WTC11 (cell line): ENCODE measurements around the gene STAU1. TPM values are rescaled to one million over a fixed set of nuclear protein-coding genes. Genes with fewer than 3 reads are reported as not detected.
"Not testable (repeated sequence)": the region's sequence is repeated elsewhere in the genome, so short reads cannot be mapped to it uniquely, and the experiment has no call there.

Experiments
- ATAC-seq: fragments of 200-7000 bp; cut with Tn5 transposase; 2 replicates; pipeline ENCODE4 v1.10.0; 2021; ENCODE audit warnings: mild to moderate bottlenecking, moderate library complexity
- CTCF ChIA-PET: fragments of 300-600 bp; sonication (Branson Sonifier 250); formaldehyde crosslinking; loops from one replicate; lab custom pipeline; 2021; ENCODE audit warnings: antibody characterized with exemption; lab: Charles Lee
- POLR2A ChIA-PET: fragments of 350-600 bp; sonication (Branson Sonifier 250); formaldehyde crosslinking; loops from one replicate; lab custom pipeline; 2021; ENCODE audit warnings: antibody characterized with exemption; lab: Charles Lee
- DNase-seq: peaks from one replicate; pipeline ENCODE4 v3.0.0; 2021; ENCODE audit warnings: low spot score
- H3K27ac Mint-ChIP-seq: 2 replicates; pipeline ENCODE4 v1.8.0; 2021; ENCODE audit warnings: mixed read lengths
- H3K27me3 Mint-ChIP-seq: 2 replicates; pipeline ENCODE4 v1.8.0; 2021; ENCODE audit warnings: low read depth, mild to moderate bottlenecking, moderate library complexity, mixed read lengths
- H3K36me3 Mint-ChIP-seq: 2 replicates; pipeline ENCODE4 v1.8.0; 2021; ENCODE audit warnings: mixed read lengths
- H3K4me1 Mint-ChIP-seq: 2 replicates; pipeline ENCODE4 v1.8.0; 2022; ENCODE audit warnings: mixed read lengths
- H3K4me3 Mint-ChIP-seq: 2 replicates; pipeline ENCODE4 v1.8.0; 2021; ENCODE audit warnings: mild to moderate bottlenecking, moderate library complexity, mixed read lengths
- H3K9me3 Mint-ChIP-seq: 2 replicates; pipeline ENCODE4 v1.8.0; 2021; ENCODE audit warnings: mixed read lengths
- CREM ChIP-seq: sonication (generic); formaldehyde crosslinking; IDR thresholded peaks from 2 replicates; pipeline ENCODE4 v1.8.1; 2022; ENCODE audit warnings: mild to moderate bottlenecking, missing genetic modification reagents, moderate library complexity
- GRHL2 ChIP-seq: fragments of 250-450 bp; sonication (Bioruptor Pico); IDR thresholded peaks from 2 replicates; pipeline ENCODE4 v1.8.0; 2022; ENCODE audit warnings: mild to moderate bottlenecking, moderate library complexity; ENCODE audit not compliant: insufficient replicate concordance, severe bottlenecking
- SP1 ChIP-seq: sonication (generic); formaldehyde crosslinking; conservative IDR thresholded peaks from 2 replicates; pipeline ENCODE4 v1.8.1; 2022; ENCODE audit warnings: missing genetic modification reagents
- TCF7 ChIP-seq: sonication (generic); formaldehyde crosslinking; IDR thresholded peaks from 2 replicates; pipeline ENCODE4 v1.8.0; 2022; ENCODE audit warnings: mild to moderate bottlenecking, low read depth, missing genetic modification reagents, moderate library complexity
- TEAD1 ChIP-seq: sonication (generic); formaldehyde crosslinking; IDR thresholded peaks from 2 replicates; pipeline ENCODE4 v1.8.0; 2022; ENCODE audit warnings: mild to moderate bottlenecking, missing genetic modification reagents
- TEAD4 ChIP-seq: sonication (generic); formaldehyde crosslinking; IDR thresholded peaks from 2 replicates; pipeline ENCODE4 v1.8.0; 2022; ENCODE audit warnings: mild to moderate bottlenecking, missing genetic modification reagents
- ZNF317 ChIP-seq: sonication (generic); formaldehyde crosslinking; IDR thresholded peaks from 2 replicates; pipeline ENCODE4 v1.8.1; 2023; ENCODE audit warnings: low read depth, mild to moderate bottlenecking, moderate library complexity, missing genetic modification reagents, borderline replicate concordance
- total RNA-seq: library from RNA; stranded (reverse); gene quantifications from 3 replicates; pipeline ENCODE4 v1.2.3, GENCODE V29; 2021
- TF ChIP-seq, protein P1 (sequence below): sonication (generic); formaldehyde crosslinking; IDR thresholded peaks from 2 replicates; pipeline ENCODE4 v1.8.0; 2023; ENCODE audit warnings: missing genetic modification reagents, mild to moderate bottlenecking, borderline replicate concordance
- TF ChIP-seq, protein P2 (sequence below): sonication (generic); formaldehyde crosslinking; IDR thresholded peaks from 2 replicates; pipeline ENCODE4 v1.8.1; 2023; ENCODE audit warnings: mild to moderate bottlenecking, missing genetic modification reagents, moderate library complexity
- TF ChIP-seq, protein P3 (sequence below): fragments of 250-450 bp; sonication (Bioruptor Pico); IDR thresholded peaks from 2 replicates; pipeline ENCODE4 v2.1.2; 2022; ENCODE audit warnings: mild to moderate bottlenecking, moderate library complexity

STAU1 gene
- total RNA-seq, 1 experiment from 2014 or later = 92.6 TPM

DNA sequence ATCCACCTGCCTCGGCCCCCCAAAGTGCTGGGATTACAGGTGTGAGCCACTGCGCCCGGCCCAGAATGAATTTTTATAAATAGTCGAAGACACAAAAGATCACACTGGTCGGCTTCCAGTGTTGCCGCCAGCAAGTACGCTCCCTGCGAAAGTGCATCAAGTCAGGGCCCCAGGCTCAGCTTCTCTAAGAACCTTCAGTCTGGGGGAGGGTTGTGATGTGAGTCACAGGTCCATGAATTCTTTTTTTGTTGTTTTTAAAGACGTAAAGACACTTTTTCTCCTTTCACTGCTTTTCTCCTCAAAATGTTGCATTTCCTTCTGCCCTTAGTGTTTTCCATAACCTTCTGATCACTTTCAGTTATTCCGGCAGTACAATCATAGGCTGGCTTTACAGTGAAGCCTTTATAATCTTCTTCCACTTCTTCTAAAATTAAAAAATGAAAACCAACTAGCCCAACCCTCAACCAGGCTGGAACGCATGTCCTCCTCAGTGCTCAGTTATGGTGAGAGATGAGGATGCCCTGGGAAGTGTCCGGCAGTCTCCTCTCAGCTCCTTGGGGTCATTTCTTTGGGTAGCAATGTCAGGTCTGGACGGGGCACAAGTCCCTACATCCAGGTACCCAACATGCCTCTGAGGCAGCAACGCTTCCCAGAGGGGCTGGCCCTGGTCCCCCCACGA, 75.4 kb downstream of the STAU1 start:
- H3K9me3 Mint-ChIP-seq = peaks cover 10% of the 10 kb centered on the region
- no peak overlapping the region; the same call in 1 of the 2 replicates for H3K27ac Mint-ChIP-seq
- H3K27me3 Mint-ChIP-seq = no peaks in the 10 kb centered on the region
- H3K4me1 Mint-ChIP-seq = no peaks in the 10 kb centered on the region
- TF ChIP-seq CREM (no peak), TCF7 (CRISPR knock-in tag) (no peak)
- no peak for DNase-seq
- H3K4me3 Mint-ChIP-seq = no peak overlapping the region
- ChIA-PET POLR2A (interaction anchor here (0.6 kb wide), 1 partner anchor 80 kb away, joined by 3 read pairs; no protein-coding TSS in a partner anchor), CTCF (interaction anchor here (0.7 kb wide), 1 partner anchor 91 kb away, joined by 3 read pairs; no protein-coding TSS in a partner anchor)
- no peak for ATAC-seq
- H3K36me3 Mint-ChIP-seq = peaks cover 49% of the 10 kb centered on the region

DNA sequence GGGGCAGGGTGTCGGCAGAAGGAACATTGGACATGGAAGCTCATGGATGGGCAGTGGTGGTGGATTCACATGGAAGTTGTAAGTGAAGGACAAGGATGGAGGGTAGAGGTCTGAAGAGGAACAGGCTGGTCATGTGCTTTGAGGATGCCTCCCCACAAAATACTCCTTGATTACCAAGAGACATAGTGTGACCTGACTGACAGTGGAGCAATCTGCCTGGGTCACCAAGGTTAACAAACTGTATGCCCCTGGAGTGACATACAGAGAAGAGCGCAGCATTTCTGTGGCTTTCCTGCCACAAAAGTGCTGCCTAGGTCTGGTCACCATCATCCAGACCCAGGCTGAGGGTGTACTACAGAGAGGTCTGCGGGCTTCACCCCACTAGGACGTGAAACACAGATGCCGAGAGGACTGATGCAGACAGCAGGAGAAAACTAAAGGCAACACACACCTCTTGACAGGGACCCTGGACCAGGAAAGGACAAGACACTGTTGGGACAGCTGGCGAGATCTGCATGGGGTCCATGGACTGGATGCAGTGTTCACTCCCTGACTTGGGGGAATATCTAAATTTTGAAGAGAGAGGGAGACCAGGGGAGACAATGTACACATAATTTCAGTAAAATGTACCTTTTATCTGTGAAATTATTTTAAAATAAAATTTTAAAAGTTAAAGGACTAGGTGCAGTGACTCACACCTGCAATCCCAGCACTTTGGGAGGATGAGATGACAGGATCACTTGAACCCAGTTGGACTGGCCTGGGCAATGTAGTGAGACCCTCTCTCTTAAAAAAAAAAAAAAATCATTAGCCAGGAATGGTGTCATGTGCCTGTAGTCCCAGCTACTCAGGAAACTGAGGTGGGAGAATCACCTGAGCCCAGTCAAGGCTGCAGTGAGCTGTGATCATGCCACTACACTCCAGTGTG, 77.1 kb downstream of the STAU1 start:
- peak overlapping the region; percentile 71 for H3K27ac Mint-ChIP-seq
- TF ChIP-seq CREM (no peak), TEAD1 (no peak), TEAD4 (CRISPR knock-in tag) (no peak), GRHL2 (no peak), SP1 (CRISPR knock-in tag) (no peak)
- TF ChIP-seq, all 79 proteins: peak for 0
- Mint-ChIP-seq H3K27me3 (no peaks in the 10 kb centered on the region), H3K9me3 (peaks cover 10% of the 10 kb centered on the region), H3K36me3 (peaks cover 32% of the 10 kb centered on the region), H3K4me1 (no peaks in the 10 kb centered on the region), H3K4me3 (no peak overlapping the region)
- CTCF ChIA-PET = no interaction called here
- POLR2A ChIA-PET = no interaction called here
- no peak for DNase-seq
- peak; percentile 6 for ATAC-seq

DNA sequence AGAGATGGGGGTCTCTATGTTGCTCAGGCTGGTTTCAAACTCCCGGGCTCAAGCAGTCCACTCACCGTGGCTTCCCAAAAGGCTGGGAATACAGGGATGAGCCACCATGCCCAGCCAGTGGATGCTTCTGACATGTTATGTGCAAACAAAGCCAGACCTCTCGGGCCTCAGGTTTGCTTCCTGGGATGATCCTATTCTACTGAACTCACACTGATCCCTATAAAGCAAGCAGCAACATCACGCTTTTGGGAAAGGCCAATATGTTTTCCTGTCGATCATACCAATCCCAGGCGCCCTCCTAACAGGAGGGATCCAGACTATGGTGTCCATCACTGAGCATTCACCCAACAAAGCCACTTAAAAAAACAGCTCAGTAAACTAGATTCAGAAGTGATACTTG, 81.8 kb downstream of the STAU1 start:
- H3K27me3 Mint-ChIP-seq = no peaks in the 10 kb centered on the region
- ChIA-PET POLR2A (no interaction called here), CTCF (interaction anchor here (1.0 kb wide), 1 partner anchor 111 kb away, joined by 3 read pairs; no protein-coding TSS in a partner anchor)
- peaks cover 10% of the 10 kb centered on the region for H3K9me3 Mint-ChIP-seq
- H3K4me1 Mint-ChIP-seq = peaks cover 8% of the 10 kb centered on the region
- peak overlapping the region; percentile 61 for H3K27ac Mint-ChIP-seq
- ATAC-seq (no peak), DNase-seq (no peak)
- H3K36me3 Mint-ChIP-seq = peaks cover 33% of the 10 kb centered on the region
- no peak overlapping the region for H3K4me3 Mint-ChIP-seq
- TF ChIP-seq ZNF317 (CRISPR knock-in tag) = no peak
- TF ChIP-seq, protein P1, sequence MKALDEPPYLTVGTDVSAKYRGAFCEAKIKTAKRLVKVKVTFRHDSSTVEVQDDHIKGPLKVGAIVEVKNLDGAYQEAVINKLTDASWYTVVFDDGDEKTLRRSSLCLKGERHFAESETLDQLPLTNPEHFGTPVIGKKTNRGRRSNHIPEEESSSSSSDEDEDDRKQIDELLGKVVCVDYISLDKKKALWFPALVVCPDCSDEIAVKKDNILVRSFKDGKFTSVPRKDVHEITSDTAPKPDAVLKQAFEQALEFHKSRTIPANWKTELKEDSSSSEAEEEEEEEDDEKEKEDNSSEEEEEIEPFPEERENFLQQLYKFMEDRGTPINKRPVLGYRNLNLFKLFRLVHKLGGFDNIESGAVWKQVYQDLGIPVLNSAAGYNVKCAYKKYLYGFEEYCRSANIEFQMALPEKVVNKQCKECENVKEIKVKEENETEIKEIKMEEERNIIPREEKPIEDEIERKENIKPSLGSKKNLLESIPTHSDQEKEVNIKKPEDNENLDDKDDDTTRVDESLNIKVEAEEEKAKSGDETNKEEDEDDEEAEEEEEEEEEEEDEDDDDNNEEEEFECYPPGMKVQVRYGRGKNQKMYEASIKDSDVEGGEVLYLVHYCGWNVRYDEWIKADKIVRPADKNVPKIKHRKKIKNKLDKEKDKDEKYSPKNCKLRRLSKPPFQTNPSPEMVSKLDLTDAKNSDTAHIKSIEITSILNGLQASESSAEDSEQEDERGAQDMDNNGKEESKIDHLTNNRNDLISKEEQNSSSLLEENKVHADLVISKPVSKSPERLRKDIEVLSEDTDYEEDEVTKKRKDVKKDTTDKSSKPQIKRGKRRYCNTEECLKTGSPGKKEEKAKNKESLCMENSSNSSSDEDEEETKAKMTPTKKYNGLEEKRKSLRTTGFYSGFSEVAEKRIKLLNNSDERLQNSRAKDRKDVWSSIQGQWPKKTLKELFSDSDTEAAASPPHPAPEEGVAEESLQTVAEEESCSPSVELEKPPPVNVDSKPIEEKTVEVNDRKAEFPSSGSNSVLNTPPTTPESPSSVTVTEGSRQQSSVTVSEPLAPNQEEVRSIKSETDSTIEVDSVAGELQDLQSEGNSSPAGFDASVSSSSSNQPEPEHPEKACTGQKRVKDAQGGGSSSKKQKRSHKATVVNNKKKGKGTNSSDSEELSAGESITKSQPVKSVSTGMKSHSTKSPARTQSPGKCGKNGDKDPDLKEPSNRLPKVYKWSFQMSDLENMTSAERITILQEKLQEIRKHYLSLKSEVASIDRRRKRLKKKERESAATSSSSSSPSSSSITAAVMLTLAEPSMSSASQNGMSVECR (CRISPR knock-in tag) = no peak
- TF ChIP-seq, protein P2, sequence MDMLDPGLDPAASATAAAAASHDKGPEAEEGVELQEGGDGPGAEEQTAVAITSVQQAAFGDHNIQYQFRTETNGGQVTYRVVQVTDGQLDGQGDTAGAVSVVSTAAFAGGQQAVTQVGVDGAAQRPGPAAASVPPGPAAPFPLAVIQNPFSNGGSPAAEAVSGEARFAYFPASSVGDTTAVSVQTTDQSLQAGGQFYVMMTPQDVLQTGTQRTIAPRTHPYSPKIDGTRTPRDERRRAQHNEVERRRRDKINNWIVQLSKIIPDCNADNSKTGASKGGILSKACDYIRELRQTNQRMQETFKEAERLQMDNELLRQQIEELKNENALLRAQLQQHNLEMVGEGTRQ (CRISPR knock-in tag) = no peak
- TF ChIP-seq, protein P3, sequence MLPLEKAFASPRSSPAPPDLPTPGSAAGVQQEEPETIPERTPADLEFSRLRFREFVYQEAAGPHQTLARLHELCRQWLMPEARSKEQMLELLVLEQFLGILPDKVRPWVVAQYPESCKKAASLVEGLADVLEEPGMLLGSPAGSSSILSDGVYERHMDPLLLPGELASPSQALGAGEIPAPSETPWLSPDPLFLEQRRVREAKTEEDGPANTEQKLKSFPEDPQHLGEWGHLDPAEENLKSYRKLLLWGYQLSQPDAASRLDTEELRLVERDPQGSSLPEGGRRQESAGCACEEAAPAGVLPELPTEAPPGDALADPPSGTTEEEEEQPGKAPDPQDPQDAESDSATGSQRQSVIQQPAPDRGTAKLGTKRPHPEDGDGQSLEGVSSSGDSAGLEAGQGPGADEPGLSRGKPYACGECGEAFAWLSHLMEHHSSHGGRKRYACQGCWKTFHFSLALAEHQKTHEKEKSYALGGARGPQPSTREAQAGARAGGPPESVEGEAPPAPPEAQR (CRISPR knock-in tag) = no peak

DNA sequence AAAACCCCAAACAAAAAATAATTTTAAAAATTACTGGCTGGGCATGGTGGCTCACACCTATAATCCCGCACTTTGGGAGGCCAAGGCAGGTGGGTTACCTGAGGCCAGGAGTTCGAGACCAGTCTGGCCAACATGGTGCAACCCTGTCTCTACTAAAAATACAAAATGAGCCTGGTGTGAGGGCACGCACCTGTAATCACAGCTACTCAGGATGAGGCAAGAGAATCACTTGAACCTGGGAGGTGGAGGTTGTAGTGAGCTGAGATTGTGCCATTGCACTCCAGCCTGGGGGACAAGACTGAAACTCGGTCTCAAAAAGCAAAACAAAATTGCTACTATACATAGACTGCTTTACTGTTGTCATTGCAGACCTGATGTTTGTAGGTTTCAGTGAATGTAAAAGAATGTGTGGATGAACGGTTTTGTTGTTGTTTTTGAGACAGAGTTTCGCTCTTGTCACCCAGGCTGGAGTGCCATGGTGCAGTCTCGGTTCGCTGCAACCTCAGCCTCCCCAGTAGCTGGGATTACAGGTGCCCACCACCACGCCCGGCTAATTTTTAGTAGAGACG, 83.1 kb downstream of the STAU1 start:
- peaks cover 42% of the 10 kb centered on the region for H3K36me3 Mint-ChIP-seq
- POLR2A ChIA-PET = interaction anchor here (1.2 kb wide), 1 partner anchor 12 kb away, joined by 3 read pairs; no protein-coding TSS in a partner anchor
- H3K4me3 Mint-ChIP-seq, H3K4me1 Mint-ChIP-seq, ATAC-seq, H3K27me3 Mint-ChIP-seq, CTCF ChIA-PET, DNase-seq, H3K9me3 Mint-ChIP-seq: not testable (repeated sequence)
- H3K27ac Mint-ChIP-seq = peak overlapping the region; percentile 61; the same call in 1 of the 2 replicates
